Measurements from ENCODE around the gene NTF4.
A peak's percentile ranks its signal among the peaks of the same experiment; 100 is the strongest.
"Not testable (repeated sequence)": the region's sequence is repeated elsewhere in the genome, so short reads cannot be mapped to it uniquely, and the experiment has no call there.

Gene NTF4

GRCh38 chr19:49019242-49019932 is 45.2 kb downstream of the NTF4 start:
- peak; percentile 63 for DNase-seq

GRCh38 chr19:49018388-49019241 is 46.0 kb downstream of the NTF4 start:
- DNase-seq, result not testable (repeated sequence)

- DNase-seq, result peak; percentile 71
Observed at GRCh38 chr19:49017666-49018351, 46.8 kb downstream of the NTF4 start.

GRCh38 chr19:49017041-49017665 is 47.5 kb downstream of the NTF4 start, which contains the start of gene LHB:
Gene LHB (minus strand): TSS chr19:49017091. CDS start chr19:49017081, 10 bp downstream.
- no peak for DNase-seq

- no peak for DNase-seq
Observed at GRCh38 chr19:49016067-49016839, 48.4 kb downstream of the NTF4 start.

GRCh38 chr19:49014870-49015255 is 49.8 kb downstream of the NTF4 start:
- DNase-seq, result no peak

GRCh38 chr19:49014123-49014869 is 50.3 kb downstream of the NTF4 start:
- no peak for DNase-seq

GRCh38 chr19:49011194-49011593 is 53.4 kb downstream of the NTF4 start:
- no peak for DNase-seq
